HG03432 (cell line): ENCODE data around the gene ORAI2.
A peak's percentile ranks its signal among the peaks of the same experiment; 100 is the strongest.
"Not testable (repeated sequence)": the region's sequence is repeated elsewhere in the genome, so short reads cannot be mapped to it uniquely, and the experiment has no call there.

Experiments
- ATAC-seq: cut with Tn5 transposase; IDR thresholded peaks from one replicate; pipeline ENCODE4 v1.9.1; 2021; ENCODE audit warnings: mild to moderate bottlenecking, moderate library complexity; ENCODE audit not compliant: unreplicated experiment

ORAI2 gene

GRCh38 chr7:102433219-102434038 lies at the start of gene ORAI2:
Gene ORAI2, plus strand, starts transcription at chr7:102433575. Its CDS starts 5,382 bp downstream, at chr7:102438957.
- ATAC-seq: peak; percentile 73

DNA sequence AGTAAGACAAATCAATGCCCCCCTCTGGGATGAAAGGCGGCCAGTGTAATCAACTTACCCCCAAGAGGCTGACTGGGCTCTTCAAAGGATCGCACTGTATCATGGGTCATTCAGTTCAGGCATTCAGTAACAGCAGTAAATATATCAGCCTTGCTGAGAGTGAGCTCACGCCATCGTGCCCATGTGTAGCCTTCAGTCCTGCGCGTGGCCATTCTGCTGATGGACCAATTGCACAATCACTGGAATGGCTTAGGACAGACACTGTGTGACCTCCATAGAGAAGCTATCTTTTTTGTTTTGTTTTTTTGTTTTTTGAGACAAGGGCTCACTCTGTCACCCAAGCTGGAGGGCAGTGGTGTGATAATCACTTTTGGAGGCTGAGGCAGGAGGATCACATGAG lies 46.3 kb upstream of the ORAI2 start:
- no peak for ATAC-seq

DNA sequence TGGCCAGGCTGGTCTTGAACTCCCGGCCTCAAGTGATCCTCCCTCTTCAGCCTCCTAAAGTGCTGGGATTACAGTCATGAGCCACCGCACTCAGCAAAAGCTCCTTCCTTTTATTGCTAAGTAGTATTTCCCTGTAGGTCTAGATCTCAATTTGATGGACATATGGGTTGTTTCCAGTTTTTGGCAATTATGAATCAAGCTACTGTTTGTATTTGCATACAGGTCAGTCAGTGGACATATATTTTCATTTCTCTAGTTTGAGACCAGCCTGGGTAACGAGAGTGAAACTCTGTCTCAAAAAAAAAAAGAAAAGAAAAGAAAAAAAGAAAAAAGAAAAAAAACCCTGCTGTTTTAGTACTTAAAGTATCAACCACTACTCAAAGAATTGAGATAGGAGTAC lies 43.6 kb upstream of the ORAI2 start:
- no peak for ATAC-seq

DNA sequence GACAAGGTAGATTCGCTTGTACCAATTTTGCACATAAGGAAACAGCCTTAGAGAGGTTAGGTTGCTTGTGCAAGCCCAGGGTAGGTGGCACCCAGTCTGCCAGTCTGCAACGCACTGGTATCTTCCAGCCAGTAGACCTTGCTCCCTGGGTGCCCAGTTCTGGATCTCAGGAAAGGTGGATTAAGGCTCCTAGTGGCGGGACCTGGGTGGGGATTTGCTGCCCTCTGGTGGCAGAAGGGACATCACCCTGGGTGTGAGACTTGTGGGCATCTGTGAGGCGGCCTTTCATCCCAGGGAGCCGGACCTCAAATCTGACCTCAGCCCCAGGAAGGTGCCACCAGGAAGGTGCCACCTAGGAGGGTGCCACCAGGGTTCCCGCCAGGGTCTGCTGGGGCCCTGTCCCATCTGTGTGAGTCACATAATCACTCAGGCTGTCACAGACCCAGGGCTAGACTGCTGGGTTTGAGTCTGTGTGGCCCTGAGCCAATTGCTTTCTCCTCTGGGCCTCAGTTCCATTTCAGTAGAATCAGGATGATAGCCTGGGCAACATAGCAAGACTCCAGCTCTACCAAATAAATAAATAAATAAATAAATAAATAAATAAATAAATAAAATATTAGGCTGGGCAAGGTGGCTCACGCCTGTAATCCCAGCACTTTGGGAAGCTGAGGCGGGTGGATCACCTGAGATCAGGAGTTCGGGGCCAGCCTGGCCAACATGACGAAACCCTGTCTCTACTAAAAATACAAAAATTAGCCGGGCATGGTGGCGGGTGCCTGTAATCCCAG lies 42.5 kb upstream of the ORAI2 start:
- no peak for ATAC-seq

DNA sequence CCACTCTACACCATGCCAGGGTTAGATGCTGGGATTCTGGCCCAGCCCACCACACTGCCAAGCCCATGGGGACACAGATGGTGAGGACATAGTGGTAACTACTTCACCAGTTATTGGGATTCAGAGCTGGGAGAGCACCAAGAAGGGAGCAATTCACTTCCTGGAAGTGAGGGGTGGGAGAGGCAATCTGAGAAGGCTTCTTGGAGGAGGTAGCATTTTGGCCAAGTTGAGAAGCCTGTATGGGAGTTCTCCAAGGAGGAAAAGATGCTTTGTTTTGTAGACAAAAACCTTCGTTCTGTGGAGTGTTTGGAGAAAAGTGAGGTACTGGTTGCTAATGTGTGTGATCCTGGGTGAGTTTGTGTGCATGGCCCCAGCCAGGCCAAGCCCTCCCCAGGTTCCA lies 41.0 kb upstream of the ORAI2 start:
- ATAC-seq: no peak

GRCh38 chr7:102393467-102393866 lies 39.9 kb upstream of the ORAI2 start:
- ATAC-seq: no peak

DNA sequence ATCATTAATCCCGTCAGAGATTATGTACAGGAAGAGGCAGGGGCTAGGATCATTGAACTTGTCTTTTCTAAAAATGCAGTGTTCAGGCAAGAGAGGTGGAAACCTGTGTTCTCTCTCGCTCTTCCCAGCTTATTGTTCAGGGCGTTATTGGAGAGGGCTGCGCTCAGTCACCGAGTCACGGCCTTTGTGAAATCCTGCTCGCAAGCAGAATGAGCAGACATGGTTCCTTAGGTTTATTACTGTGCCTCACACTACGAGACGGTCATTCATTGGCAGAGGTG lies 37.8 kb upstream of the ORAI2 start:
- no peak for ATAC-seq

DNA sequence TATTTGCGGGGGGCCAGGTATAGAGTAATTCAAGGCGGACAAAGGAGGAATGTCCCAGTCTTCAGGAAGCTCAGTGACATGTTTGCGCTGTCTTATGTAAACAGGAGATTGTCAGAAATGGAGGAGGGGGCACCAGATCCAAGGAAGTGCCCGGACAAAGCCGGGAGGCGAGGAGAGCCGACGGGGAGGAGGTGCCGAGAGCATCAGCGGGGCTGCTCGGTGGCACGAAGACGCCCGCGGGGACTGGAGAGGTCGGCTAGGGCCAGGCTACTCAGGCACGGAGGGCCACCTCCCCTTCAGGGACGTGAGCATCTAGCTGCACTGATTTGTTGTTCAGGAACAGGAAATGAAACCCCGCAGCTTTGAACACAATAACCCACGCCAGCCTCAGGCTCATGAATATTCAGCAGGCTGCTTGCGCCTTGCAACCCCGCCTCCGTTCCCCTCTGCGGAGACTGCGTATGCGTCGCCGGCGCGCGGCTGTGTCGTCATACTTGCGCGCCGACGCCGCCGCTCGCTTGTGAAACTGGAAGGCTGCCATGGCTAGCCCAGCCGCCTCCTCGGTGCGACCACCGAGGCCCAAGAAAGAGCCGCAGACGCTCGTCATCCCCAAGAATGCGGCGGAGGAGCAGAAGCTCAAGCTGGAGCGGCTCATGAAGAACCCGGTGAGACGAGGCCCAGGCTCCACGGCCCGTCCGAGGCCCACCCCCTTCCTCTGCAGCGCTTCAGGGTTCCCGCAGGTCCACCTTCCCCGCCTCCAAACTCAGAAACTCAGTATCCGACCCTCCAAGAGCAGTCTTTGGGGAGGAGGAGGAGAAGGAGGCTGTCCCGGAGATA lies 37.3 kb upstream of the ORAI2 start, which contains the start of gene PRKRIP1:
PRKRIP1 (plus strand) TSS at position 491 of the 837 bp plus-strand sequence; CDS start at position 540, 49 bp downstream.
- peak; percentile 95 for ATAC-seq

DNA sequence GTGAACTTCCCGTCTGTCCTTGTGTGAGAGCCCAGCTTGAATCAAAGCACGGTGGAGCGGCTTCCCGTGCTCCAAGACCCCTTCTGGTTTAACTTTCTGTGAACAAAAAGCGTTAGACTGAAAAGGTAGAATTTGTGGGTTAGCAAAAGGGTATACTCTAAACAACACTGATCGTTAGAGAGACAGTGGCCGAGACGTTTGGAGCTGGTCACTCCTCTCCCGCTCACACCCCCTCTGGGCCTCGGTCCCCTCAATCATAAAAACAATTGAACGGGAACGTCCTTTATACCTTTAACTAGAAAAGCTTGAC lies 36.7 kb upstream of the ORAI2 start:
- no peak for ATAC-seq

DNA sequence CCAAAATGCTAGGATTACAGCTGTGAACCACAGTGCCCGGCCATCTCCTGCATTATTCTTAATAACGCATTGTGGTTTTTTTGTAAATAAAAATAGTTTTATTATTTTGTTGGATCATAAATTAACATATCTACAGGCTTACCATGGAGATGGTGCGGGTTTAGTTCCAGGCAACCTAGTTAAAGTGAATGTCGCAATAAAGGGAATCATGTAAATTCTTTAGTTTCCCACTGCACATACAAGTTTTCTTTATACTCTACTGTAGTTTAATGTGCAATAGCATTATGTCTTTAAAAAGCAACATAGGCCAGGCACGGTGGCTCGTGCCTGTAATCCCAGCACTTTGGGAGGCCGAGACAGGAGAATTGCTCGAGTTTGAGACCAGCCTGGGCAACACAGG lies 34.8 kb upstream of the ORAI2 start:
- ATAC-seq: no peak

DNA sequence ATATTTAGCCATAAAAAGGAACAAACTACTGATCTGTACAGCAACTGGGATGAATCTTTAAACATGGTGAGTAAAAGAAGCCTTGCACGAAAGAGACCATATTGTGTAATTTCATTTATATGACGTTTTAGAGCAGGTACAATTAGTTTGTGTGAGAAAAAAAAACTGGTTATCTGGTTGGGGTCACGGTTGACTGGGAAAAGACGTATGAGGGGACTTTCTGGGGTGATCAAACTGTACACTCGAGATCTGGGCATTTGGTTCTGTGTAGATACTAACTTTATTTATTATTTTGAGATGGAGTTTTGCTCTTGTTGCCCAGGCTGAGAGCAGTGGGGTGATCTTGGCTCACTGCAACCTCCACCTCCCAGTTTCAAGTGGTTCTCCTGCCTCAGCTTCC lies 33.0 kb upstream of the ORAI2 start:
- ATAC-seq: no peak

GRCh38 chr7:102403563-102403962 lies 29.8 kb upstream of the ORAI2 start:
- no peak for ATAC-seq

DNA sequence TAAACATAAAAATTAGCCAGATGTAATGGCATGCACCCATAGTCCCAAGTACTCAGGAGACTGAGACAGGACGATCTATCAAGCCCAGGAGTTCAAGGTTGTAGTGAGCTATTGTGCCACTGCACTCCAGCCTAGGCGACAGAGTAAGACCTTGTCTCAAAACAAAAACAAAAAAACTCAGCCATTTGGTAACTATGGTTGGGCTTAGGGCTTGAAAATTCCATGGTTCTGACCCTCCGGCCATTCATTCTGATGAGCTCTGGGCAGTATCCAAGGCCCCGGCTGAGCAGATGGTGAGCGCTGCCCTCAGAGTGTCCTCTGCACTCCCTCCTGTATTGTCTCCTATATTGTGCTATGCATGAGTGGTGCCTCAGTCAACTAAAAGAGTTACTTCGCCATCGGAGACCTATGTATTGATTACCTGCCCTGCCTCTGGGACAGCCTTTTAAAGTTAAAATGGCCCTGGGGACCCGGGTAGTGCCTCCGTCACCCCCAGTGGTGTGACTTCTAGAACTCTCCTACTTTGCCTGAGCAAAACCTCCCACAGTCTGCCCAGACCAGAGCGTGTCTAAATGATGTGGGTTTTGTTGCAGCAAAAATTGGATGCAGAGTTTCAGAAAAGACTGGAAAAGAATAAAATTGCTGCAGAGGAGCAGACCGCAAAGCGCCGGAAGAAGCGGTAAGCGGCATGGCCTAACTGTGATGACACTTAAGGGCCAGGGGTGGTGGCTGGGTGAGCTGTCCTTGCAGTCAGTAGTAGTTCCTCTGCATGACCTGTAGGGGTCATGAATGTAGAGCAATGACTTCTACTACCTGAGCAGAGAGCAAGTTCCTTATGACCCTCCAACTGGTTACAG lies 29.1 kb upstream of the ORAI2 start:
- peak; percentile 69 for ATAC-seq

DNA sequence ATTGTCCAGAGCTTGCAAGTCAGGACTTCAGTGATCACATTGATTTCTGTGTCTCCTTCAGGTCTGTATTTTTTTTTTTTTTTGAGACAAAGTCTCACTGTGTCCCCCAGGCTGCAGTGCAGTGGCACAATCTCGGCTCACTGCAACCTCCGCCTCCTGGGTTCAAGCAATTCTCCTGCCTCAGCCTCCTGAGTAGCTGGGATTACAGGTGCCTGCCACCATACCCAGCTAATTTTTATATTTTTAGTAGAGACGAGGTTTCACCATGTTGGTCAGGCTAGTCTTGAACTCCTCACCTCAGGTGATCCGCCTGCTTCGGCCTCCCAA lies 28.6 kb upstream of the ORAI2 start:
- not testable (repeated sequence) for ATAC-seq

DNA sequence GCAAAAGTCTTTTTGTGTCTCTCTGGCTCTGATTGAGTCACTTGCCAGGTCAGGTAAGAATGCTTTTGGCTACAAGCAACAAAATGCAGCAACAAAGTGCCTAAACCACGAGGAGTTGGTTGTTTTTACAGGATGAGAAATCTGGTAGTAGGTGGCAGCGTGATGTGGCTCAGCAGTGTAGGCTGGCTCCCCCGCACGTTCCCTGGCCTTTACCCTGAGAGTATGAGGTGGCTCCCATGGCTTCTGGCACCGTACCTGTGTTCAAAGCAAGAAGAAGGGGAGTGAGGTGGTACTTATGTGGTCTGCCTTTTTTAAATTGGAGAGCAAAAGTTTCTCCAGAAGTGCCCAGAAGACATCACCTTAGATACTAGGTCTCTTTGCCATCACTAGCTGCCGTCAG lies 25.5 kb upstream of the ORAI2 start:
- peak; percentile 15 for ATAC-seq

DNA sequence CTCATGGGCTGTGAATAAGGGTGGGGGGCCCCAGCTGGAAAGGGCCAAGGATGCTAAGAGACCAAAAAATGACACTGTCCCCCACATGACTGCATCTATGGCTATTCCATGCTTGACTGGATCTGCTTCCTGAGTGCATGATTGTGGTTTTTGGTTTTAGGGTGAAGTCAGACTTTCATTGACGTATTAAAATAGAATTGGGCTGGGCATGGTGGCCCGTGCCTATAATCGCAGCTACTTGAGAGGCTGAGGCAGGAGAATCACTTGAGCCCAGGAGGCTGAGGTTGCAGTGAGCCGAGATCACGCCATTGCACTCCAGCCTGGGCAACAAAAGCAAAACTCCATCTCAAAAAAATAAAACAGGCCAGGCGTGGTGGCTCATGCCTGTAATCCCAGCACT lies 24.8 kb upstream of the ORAI2 start:
- peak; percentile 76 for ATAC-seq

- ATAC-seq: no peak
Measured at GRCh38 chr7:102409340-102409739, 24.0 kb upstream of the ORAI2 start.

GRCh38 chr7:102410123-102410522 lies 23.3 kb upstream of the ORAI2 start:
- ATAC-seq: no peak

GRCh38 chr7:102410918-102411317 lies 22.5 kb upstream of the ORAI2 start:
- no peak for ATAC-seq

DNA sequence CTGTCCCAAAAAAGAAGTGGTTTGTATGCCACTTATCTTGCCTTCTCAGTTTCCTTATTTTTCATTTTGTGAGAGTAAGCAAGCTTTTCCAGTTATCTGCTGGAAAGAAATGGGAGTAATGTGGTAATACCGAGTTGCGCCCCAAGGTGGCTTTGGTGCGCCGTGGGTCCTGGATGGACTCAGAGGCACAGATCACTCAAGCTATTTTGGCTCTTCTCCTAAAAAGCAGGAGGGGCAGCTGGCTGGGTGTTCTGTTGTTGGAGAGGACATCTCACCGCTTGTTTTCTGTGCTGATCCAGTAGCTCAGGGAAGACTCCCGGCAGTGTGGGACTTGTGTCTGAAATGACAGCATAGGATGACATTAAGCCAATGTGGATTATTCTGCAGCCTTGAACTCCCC lies 20.8 kb upstream of the ORAI2 start:
- ATAC-seq: no peak

DNA sequence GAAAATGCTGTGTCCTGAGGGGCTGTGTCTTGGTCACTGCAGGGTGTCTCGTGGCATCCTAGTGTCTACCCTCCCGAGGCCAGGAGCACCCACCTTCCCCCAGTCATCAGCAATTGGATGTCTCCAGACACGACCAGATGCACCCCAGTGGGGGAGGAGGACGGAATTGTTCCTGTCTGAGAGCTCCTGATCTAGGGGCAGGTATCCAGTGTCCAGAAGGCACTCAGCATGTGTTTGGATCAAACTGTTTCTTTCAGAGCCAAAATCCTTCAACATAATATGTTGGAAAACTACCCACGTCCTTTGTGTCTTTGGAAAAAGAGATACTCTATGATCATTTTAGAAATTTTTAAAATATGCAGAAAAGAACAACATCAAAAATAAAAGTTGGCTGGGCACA lies 20.3 kb upstream of the ORAI2 start:
- no peak for ATAC-seq
